ENCODE results near the gene PNKD. TPM values are rescaled to one million over a fixed set of nuclear protein-coding genes. Genes with fewer than 3 reads are reported as not detected.

PNKD gene
- total RNA-seq, 4 donors from 2014 or later = 40.3 to 74.1 (median 56.5) TPM

- TF ChIP-seq POLR2A (IDR thresholded peaks at IDR 0.05; ENCODE audit: low read depth) = no peak
- TF ChIP-seq CTCF (IDR thresholded peaks at IDR 0.05) = no peak
- TF ChIP-seq EP300 (IDR thresholded peaks at IDR 0.05) = no peak
- TF ChIP-seq POLR2AphosphoS5 (IDR thresholded peaks at IDR 0.05) = no peak
- Histone ChIP-seq H3K27ac (replicated peaks in 1 of 4) (peak overlapping the region; percentile 30 to 79 (median 76)), H3K4me1 (peaks cover 29 to 53% (median 35%) of the 10 kb centered on the region in 4 donors), H3K4me3 (no peak overlapping the region), H3K36me3 (peaks cover 60 to 66% (median 61%) of the 10 kb centered on the region in 4 donors), H3K9me3 (no peaks in the 10 kb centered on the region), H3K27me3 (no peaks in the 10 kb centered on the region)
- intact Hi-C loops (cut with DNase I) = loop anchor here (5.0 kb wide), 1 partner anchor 123 kb away; the partner anchor contains the start of gene CTDSP1
- 67% methylated on average over 4 of the region's 4 CpGs for WGBS
- DNase-seq (ENCODE audit: extremely low spot score) = no peak
Observed at GRCh38 chr2:218274586-218274985, 4.3 kb downstream of the PNKD start.

- peak overlapping the region in 2 of 4 donors; percentile 30 to 79 for H3K27ac ChIP-seq (replicated peaks in 1 of 4)
- WGBS = 80% methylated on average over 8 of the region's 9 CpGs
- H3K36me3 ChIP-seq = peaks cover 68 to 75% (median 71%) of the 10 kb centered on the region in 4 donors
- TF ChIP-seq EP300 (IDR thresholded peaks at IDR 0.05) (no peak), POLR2AphosphoS5 (IDR thresholded peaks at IDR 0.05) (no peak), POLR2A (IDR thresholded peaks at IDR 0.05; ENCODE audit: low read depth) (no peak), CTCF (IDR thresholded peaks at IDR 0.05) (no peak)
- H3K4me1 ChIP-seq = peaks cover 29 to 59% (median 36%) of the 10 kb centered on the region in 4 donors
- intact Hi-C loops (cut with DNase I) = no loop called here
- no peaks in the 10 kb centered on the region for H3K9me3 ChIP-seq
- H3K4me3 ChIP-seq = no peak overlapping the region
- no peaks in the 10 kb centered on the region for H3K27me3 ChIP-seq
- no peak for DNase-seq (ENCODE audit: extremely low spot score)
Observed at GRCh38 chr2:218275371-218276072, 5.2 kb downstream of the PNKD start.

GRCh38 chr2:218276986-218277755 lies 6.9 kb downstream of the PNKD start:
- Histone ChIP-seq H3K4me1 (peaks cover 25 to 56% (median 32%) of the 10 kb centered on the region in 4 donors), H3K27me3 (no peaks in the 10 kb centered on the region), H3K9me3 (no peaks in the 10 kb centered on the region), H3K36me3 (peaks cover 77 to 92% (median 87%) of the 10 kb centered on the region in 4 donors), H3K27ac (replicated peaks in 1 of 4) (peak overlapping the region; percentile 7 to 79 (median 26)), H3K4me3 (no peak overlapping the region)
- no peak for DNase-seq (ENCODE audit: extremely low spot score)
- intact Hi-C loops (cut with DNase I) = no loop called here
- WGBS = 78% methylated on average over 10 of the region's 12 CpGs
- TF ChIP-seq CTCF (IDR thresholded peaks at IDR 0.05) = no peak
- no peak for TF ChIP-seq POLR2A (IDR thresholded peaks at IDR 0.05; ENCODE audit: low read depth)
- no peak for TF ChIP-seq POLR2AphosphoS5 (IDR thresholded peaks at IDR 0.05)
- TF ChIP-seq EP300 (IDR thresholded peaks at IDR 0.05) = no peak

- Histone ChIP-seq H3K9me3 (no peaks in the 10 kb centered on the region), H3K4me1 (peaks cover 25 to 56% (median 32%) of the 10 kb centered on the region in 4 donors), H3K27me3 (no peaks in the 10 kb centered on the region), H3K27ac (replicated peaks in 1 of 4) (peak overlapping the region in 3 of 4 donors; percentile 7 to 79 (median 24)), H3K4me3 (no peak overlapping the region), H3K36me3 (peaks cover 77 to 98% (median 91%) of the 10 kb centered on the region in 4 donors)
- DNase-seq (ENCODE audit: extremely low spot score) = no peak
- intact Hi-C loops (cut with DNase I) = no loop called here
- WGBS = 83% methylated on average over 7 of the region's 7 CpGs
- TF ChIP-seq POLR2A (IDR thresholded peaks at IDR 0.05; ENCODE audit: low read depth) (no peak), EP300 (IDR thresholded peaks at IDR 0.05) (no peak), CTCF (IDR thresholded peaks at IDR 0.05) (no peak), POLR2AphosphoS5 (IDR thresholded peaks at IDR 0.05) (no peak)
Observed at GRCh38 chr2:218277921-218278320, 7.6 kb downstream of the PNKD start.

All from esophagus muscularis mucosa (tissue), 4 donors.